GM21576 (cell line): Measurements from ENCODE around the gene NXPH4.

Source experiments
- ATAC-seq: cut with Tn5 transposase; IDR thresholded peaks from one replicate; pipeline ENCODE4 v1.9.1; 2021; ENCODE audit warnings: mild to moderate bottlenecking, moderate library complexity; ENCODE audit not compliant: unreplicated experiment

NXPH4 gene

GRCh38 chr12:57216014-57216911, at the start of gene NXPH4:
Gene NXPH4 (plus strand): TSS chr12:57216794. CDS start chr12:57216970, 176 bp downstream.
- ATAC-seq = no peak

- ATAC-seq = no peak
These were observed 49.6 kb upstream of the NXPH4 start for GRCh38 chr12:57166971-57167371.

GRCh38 chr12:57168058-57168457, 48.5 kb upstream of the NXPH4 start:
- ATAC-seq = no peak

- no peak for ATAC-seq
These were observed 47.4 kb upstream of the NXPH4 start for GRCh38 chr12:57169046-57169795.

GRCh38 chr12:57169969-57170368, 46.6 kb upstream of the NXPH4 start:
- no peak for ATAC-seq

GRCh38 chr12:57170408-57170807, 46.2 kb upstream of the NXPH4 start:
- no peak for ATAC-seq

GRCh38 chr12:57170927-57171326, 45.7 kb upstream of the NXPH4 start:
- ATAC-seq = no peak

GRCh38 chr12:57171668-57172067, 44.9 kb upstream of the NXPH4 start:
- ATAC-seq = no peak

GRCh38 chr12:57173089-57173488, 43.5 kb upstream of the NXPH4 start:
- ATAC-seq = no peak

- no peak for ATAC-seq
These were observed 42.9 kb upstream of the NXPH4 start for GRCh38 chr12:57173683-57174082.

- ATAC-seq = no peak
These were observed 41.0 kb upstream of the NXPH4 start for GRCh38 chr12:57175428-57176138.

GRCh38 chr12:57176139-57176477, 40.5 kb upstream of the NXPH4 start:
- no peak for ATAC-seq

GRCh38 chr12:57176846-57177245, 39.7 kb upstream of the NXPH4 start:
- ATAC-seq = no peak

GRCh38 chr12:57177354-57177753, 39.2 kb upstream of the NXPH4 start:
- ATAC-seq = no peak

- ATAC-seq = no peak
These were observed 38.4 kb upstream of the NXPH4 start for GRCh38 chr12:57178213-57178612.

- no peak for ATAC-seq
These were observed 37.1 kb upstream of the NXPH4 start for GRCh38 chr12:57179331-57180086.

- no peak for ATAC-seq
These were observed 36.1 kb upstream of the NXPH4 start for GRCh38 chr12:57180321-57180989.

- ATAC-seq = no peak
These were observed 35.5 kb upstream of the NXPH4 start for GRCh38 chr12:57181072-57181471.

- ATAC-seq = no peak
These were observed 34.9 kb upstream of the NXPH4 start for GRCh38 chr12:57181561-57182155.
